Stimulated activated CD8-positive, alpha-beta memory T cell treated with anti-CD3 and anti-CD28 coated beads, Interleukin-7, amount 100 ng/mL, for 1 hour (primary cell): ENCODE data around the gene CRYBG1.

Source experiments
- DNase-seq, 2 donors: peaks; one replicate each; pipeline ENCODE4 v3.0.0-alpha.2; 2020; ENCODE audit warnings: low read depth in 2 of 2

CRYBG1 gene

GRCh38 chr6:106458021-106458986, 97.8 kb downstream of the CRYBG1 start:
- no peak for DNase-seq

- no peak for DNase-seq
Observed at GRCh38 chr6:106460481-106460880, 100.0 kb downstream of the CRYBG1 start.

- no peak for DNase-seq
Observed at GRCh38 chr6:106461084-106461483, 100.6 kb downstream of the CRYBG1 start.

- DNase-seq = no peak
Observed at GRCh38 chr6:106462923-106463557, 102.5 kb downstream of the CRYBG1 start.

- no peak for DNase-seq
Observed at GRCh38 chr6:106466211-106466610, 105.7 kb downstream of the CRYBG1 start.

- no peak for DNase-seq
Observed at GRCh38 chr6:106468935-106469334, 108.4 kb downstream of the CRYBG1 start.

- no peak for DNase-seq
Observed at GRCh38 chr6:106469882-106470281, 109.4 kb downstream of the CRYBG1 start.

GRCh38 chr6:106470316-106470715, 109.8 kb downstream of the CRYBG1 start:
- no peak for DNase-seq

- no peak for DNase-seq
Observed at GRCh38 chr6:106470811-106471210, 110.3 kb downstream of the CRYBG1 start.

- DNase-seq = no peak
Observed at GRCh38 chr6:106473812-106474211, 113.3 kb downstream of the CRYBG1 start.

- no peak for DNase-seq
Observed at GRCh38 chr6:106474466-106474865, 113.9 kb downstream of the CRYBG1 start.

- no peak for DNase-seq
Observed at GRCh38 chr6:106475284-106475683, 114.8 kb downstream of the CRYBG1 start.

GRCh38 chr6:106476331-106477105, 116.0 kb downstream of the CRYBG1 start:
- no peak for DNase-seq

GRCh38 chr6:106477146-106477545, 116.6 kb downstream of the CRYBG1 start:
- no peak for DNase-seq

GRCh38 chr6:106477790-106478189, 117.3 kb downstream of the CRYBG1 start:
- no peak for DNase-seq

GRCh38 chr6:106486236-106486635, 125.7 kb downstream of the CRYBG1 start:
- DNase-seq = no peak

- DNase-seq = no peak
Observed at GRCh38 chr6:106488494-106489370, 128.2 kb downstream of the CRYBG1 start.

- no peak for DNase-seq
Observed at GRCh38 chr6:106490030-106490429, 129.5 kb downstream of the CRYBG1 start.

GRCh38 chr6:106490436-106490835, 129.9 kb downstream of the CRYBG1 start:
- no peak for DNase-seq

- no peak for DNase-seq
Observed at GRCh38 chr6:106490974-106491373, 130.5 kb downstream of the CRYBG1 start.

- DNase-seq = no peak
Observed at GRCh38 chr6:106495014-106495413, 134.5 kb downstream of the CRYBG1 start.
